ENCODE results near the gene ZNF189.

ZNF189 gene

GRCh38 chr9:101398068-101398929, at the start of gene ZNF189, which contains the start of gene MRPL50:
Gene ZNF189, plus strand, starts transcription at chr9:101398851. Its CDS starts 306 bp downstream, at chr9:101399157.
Gene MRPL50, minus strand, starts transcription at chr9:101398618. Its CDS starts 26 bp downstream, at chr9:101398592.
- in situ Hi-C loops (cut with HindIII; ENCODE audit: low pct_ligation_motif_present, low sequenced_read_pairs), result no loop called here
- Histone ChIP-seq H3K27me3 (replicated peaks) (no peaks in the 10 kb centered on the region), H3K36me3 (replicated peaks) (peaks cover 32% of the 10 kb centered on the region), H3K4me3 (ENCODE audit: low read depth, low read length) (peak within 1 kb of the TSS; percentile 88), H3K27ac (peak within 1 kb of the TSS; percentile 90)
- no peak for TF ChIP-seq CTCF (IDR thresholded peaks at IDR 0.05; ENCODE audit: low read depth, low read length, missing control alignments)
- peak; percentile 99 for DNase-seq

GRCh38 chr9:101350285-101350684, 48.4 kb upstream of the ZNF189 start:
- no peak overlapping the region for H3K27ac ChIP-seq
- no peak overlapping the region for H3K4me3 ChIP-seq (ENCODE audit: low read depth, low read length)
- in situ Hi-C loops (cut with HindIII; ENCODE audit: low pct_ligation_motif_present, low sequenced_read_pairs), result no loop called here
- TF ChIP-seq CTCF (IDR thresholded peaks at IDR 0.05; ENCODE audit: low read depth, low read length, missing control alignments), result no peak
- no peak for DNase-seq
- H3K27me3 ChIP-seq (replicated peaks), result no peaks in the 10 kb centered on the region
- H3K36me3 ChIP-seq (replicated peaks), result no peaks in the 10 kb centered on the region

- in situ Hi-C loops (cut with HindIII; ENCODE audit: low pct_ligation_motif_present, low sequenced_read_pairs), result no loop called here
- Histone ChIP-seq H3K27me3 (replicated peaks) (no peaks in the 10 kb centered on the region), H3K4me3 (ENCODE audit: low read depth, low read length) (no peak overlapping the region), H3K36me3 (replicated peaks) (no peaks in the 10 kb centered on the region), H3K27ac (no peak overlapping the region)
- TF ChIP-seq CTCF (IDR thresholded peaks at IDR 0.05; ENCODE audit: low read depth, low read length, missing control alignments), result no peak
- DNase-seq, result no peak
Measured at GRCh38 chr9:101352892-101353463, 45.7 kb upstream of the ZNF189 start.

- no peak overlapping the region for H3K4me3 ChIP-seq (ENCODE audit: low read depth, low read length)
- no peaks in the 10 kb centered on the region for H3K27me3 ChIP-seq (replicated peaks)
- in situ Hi-C loops (cut with HindIII; ENCODE audit: low pct_ligation_motif_present, low sequenced_read_pairs), result no loop called here
- H3K36me3 ChIP-seq (replicated peaks), result no peaks in the 10 kb centered on the region
- TF ChIP-seq CTCF (IDR thresholded peaks at IDR 0.05; ENCODE audit: low read depth, low read length, missing control alignments), result no peak
- no peak overlapping the region for H3K27ac ChIP-seq
- DNase-seq, result no peak
Measured at GRCh38 chr9:101353683-101354082, 45.0 kb upstream of the ZNF189 start.

- TF ChIP-seq CTCF (IDR thresholded peaks at IDR 0.05; ENCODE audit: low read depth, low read length, missing control alignments), result no peak
- no peaks in the 10 kb centered on the region for H3K27me3 ChIP-seq (replicated peaks)
- H3K36me3 ChIP-seq (replicated peaks), result no peaks in the 10 kb centered on the region
- no peak overlapping the region for H3K4me3 ChIP-seq (ENCODE audit: low read depth, low read length)
- DNase-seq, result no peak
- H3K27ac ChIP-seq, result no peak overlapping the region
- in situ Hi-C loops (cut with HindIII; ENCODE audit: low pct_ligation_motif_present, low sequenced_read_pairs), result no loop called here
Measured at GRCh38 chr9:101354143-101354764, 44.4 kb upstream of the ZNF189 start.

Measured in brain microvascular endothelial cell (primary cell).